Measurements from ENCODE around the gene CPNE7. TPM values are rescaled to one million over a fixed set of nuclear protein-coding genes. Genes with fewer than 3 reads are reported as not detected.

CPNE7 gene
- total RNA-seq, 1 experiment from 2014 or later = 40.4 TPM

DNA sequence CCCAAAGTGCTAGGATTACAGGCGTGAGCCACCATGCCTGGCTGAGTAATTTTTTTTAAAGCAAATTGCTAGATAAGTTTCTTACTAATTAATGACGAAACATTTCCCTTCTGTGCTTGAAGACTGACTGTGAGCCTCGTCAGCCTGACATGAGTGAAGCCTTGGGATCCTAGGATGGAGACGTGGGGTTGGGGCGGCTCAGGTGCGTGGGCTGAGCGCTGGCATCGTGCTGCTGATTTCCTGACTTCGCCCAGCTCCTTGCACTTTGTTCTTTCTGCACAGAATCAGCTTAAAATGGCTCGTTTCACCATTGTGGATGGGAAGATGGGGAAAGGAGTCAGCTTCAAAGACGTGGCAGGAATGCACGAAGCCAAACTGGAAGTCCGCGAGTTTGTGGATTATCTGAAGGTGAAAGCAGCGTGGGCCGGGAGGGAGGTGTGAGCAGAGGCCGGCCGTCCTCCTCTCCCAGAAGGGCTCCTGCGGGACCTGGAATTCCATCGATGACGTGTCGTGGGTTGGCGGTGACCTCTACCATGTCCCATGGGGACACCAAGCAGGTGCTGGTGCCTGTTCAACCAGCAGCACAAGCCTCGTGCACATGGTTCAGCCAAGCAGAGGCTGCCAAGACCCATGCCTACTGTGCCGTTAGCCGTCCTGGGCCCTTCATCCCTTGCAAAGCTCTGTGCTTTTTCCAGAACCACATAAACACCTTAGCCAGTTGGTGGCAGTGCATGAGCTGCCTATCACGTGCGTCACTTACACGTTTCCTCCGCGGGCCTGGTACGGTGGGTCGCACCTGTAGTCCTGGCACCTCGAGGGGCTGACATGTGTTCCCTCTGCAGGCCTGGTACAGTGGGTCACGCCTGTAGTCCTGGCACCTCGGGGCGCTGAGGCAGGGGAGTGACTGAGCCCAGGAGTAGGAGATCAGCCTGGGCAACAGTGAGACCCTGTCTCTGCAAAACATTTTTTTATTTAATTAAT, 44.9 kb upstream of the CPNE7 start:
- POLR2A ChIA-PET = interaction anchor here (0.5 kb wide), 1 partner anchor 41 kb away, joined by 4 read pairs; no protein-coding TSS in a partner anchor
- intact Hi-C loops (cut with micrococcal nuclease; ENCODE audit: unreplicated experiment) = no loop called here
- no TSS peak for BruUV-seq (replicated peaks)
- CTCF ChIA-PET = no interaction called here
- TF ChIP-seq, protein P1, sequence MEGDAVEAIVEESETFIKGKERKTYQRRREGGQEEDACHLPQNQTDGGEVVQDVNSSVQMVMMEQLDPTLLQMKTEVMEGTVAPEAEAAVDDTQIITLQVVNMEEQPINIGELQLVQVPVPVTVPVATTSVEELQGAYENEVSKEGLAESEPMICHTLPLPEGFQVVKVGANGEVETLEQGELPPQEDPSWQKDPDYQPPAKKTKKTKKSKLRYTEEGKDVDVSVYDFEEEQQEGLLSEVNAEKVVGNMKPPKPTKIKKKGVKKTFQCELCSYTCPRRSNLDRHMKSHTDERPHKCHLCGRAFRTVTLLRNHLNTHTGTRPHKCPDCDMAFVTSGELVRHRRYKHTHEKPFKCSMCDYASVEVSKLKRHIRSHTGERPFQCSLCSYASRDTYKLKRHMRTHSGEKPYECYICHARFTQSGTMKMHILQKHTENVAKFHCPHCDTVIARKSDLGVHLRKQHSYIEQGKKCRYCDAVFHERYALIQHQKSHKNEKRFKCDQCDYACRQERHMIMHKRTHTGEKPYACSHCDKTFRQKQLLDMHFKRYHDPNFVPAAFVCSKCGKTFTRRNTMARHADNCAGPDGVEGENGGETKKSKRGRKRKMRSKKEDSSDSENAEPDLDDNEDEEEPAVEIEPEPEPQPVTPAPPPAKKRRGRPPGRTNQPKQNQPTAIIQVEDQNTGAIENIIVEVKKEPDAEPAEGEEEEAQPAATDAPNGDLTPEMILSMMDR (IDR thresholded peaks at IDR 0.05; ENCODE audit: insufficient read depth in 1 of 2, low read depth in 1 of 2, low read length in 1 of 2, severe bottlenecking in 1 of 2, unreplicated experiment in 1 of 2) = no peak
- peaks cover 18% of the 10 kb centered on the region for H3K36me3 ChIP-seq (ENCODE audit: control insufficient read depth, insufficient read depth, low read length)
- H3K27ac Mint-ChIP-seq (ENCODE audit: unreplicated experiment) = no peak overlapping the region
- H3K4me3 ChIP-seq (ENCODE audit: low read depth, low read length) = no peak overlapping the region
- no peak overlapping the region for H3K4me3 Mint-ChIP-seq (ENCODE audit: unreplicated experiment)
- DNase-seq = no peak
- H3K9me3 ChIP-seq = no peaks in the 10 kb centered on the region
- no peaks in the 10 kb centered on the region for H3K4me1 Mint-ChIP-seq (ENCODE audit: low read depth, unreplicated experiment)
- peaks cover 97% of the 10 kb centered on the region for H3K36me3 Mint-ChIP-seq (ENCODE audit: insufficient read depth, unreplicated experiment)
- no peaks in the 10 kb centered on the region for H3K27me3 Mint-ChIP-seq (ENCODE audit: insufficient read depth, unreplicated experiment)
- no peaks in the 10 kb centered on the region for H3K27me3 ChIP-seq (replicated peaks; ENCODE audit: control insufficient read depth, insufficient read depth, low read length)
- no peaks in the 10 kb centered on the region for H3K9me3 Mint-ChIP-seq (ENCODE audit: unreplicated experiment)
- no peaks in the 10 kb centered on the region for H3K4me1 ChIP-seq

DNA sequence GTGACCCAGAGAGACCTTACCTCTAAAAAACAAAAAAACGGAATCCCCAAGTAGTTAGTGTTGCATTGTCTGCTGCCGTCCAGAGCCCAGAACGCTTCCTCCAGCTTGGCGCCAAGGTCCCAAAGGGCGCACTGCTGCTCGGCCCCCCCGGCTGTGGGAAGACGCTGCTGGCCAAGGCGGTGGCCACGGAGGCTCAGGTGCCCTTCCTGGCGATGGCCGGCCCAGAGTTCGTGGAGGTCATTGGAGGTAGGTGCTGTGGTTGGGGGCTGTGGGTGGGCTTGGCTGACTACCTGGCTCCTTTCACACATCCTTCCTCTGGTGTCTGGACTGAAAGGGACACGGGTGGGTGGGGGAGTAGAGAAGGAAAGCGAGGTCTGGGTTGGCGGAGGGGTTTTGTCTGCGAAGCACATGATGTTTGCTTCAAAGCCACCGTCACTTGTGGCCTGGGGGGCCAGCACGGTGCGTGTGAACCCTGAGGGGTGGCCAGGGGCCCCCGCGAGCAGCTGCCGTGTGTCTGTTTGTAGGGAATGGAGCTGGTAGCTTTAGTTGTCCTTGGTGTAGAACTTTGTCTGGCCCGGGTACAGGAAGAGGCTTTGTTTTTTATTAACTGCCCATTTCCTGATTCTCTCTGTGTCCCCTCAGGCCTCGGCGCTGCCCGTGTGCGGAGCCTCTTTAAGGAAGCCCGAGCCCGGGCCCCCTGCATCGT, 43.6 kb upstream of the CPNE7 start:
- Histone ChIP-seq H3K4me1 (no peaks in the 10 kb centered on the region), H3K36me3 (ENCODE audit: control insufficient read depth, insufficient read depth, low read length) (peaks cover 18% of the 10 kb centered on the region), H3K9me3 (no peaks in the 10 kb centered on the region), H3K4me3 (ENCODE audit: low read depth, low read length) (no peak overlapping the region), H3K27me3 (replicated peaks; ENCODE audit: control insufficient read depth, insufficient read depth, low read length) (no peaks in the 10 kb centered on the region)
- Mint-ChIP-seq H3K9me3 (ENCODE audit: unreplicated experiment) (no peaks in the 10 kb centered on the region), H3K4me1 (ENCODE audit: low read depth, unreplicated experiment) (no peaks in the 10 kb centered on the region), H3K4me3 (ENCODE audit: unreplicated experiment) (no peak overlapping the region), H3K27me3 (ENCODE audit: insufficient read depth, unreplicated experiment) (no peaks in the 10 kb centered on the region), H3K36me3 (ENCODE audit: insufficient read depth, unreplicated experiment) (peaks cover 93% of the 10 kb centered on the region), H3K27ac (ENCODE audit: unreplicated experiment) (no peak overlapping the region)
- CTCF ChIA-PET = no interaction called here
- no peak for DNase-seq
- intact Hi-C loops (cut with micrococcal nuclease; ENCODE audit: unreplicated experiment) = no loop called here
- no TSS peak for BruUV-seq (replicated peaks)
- POLR2A ChIA-PET = interaction anchor here (0.6 kb wide), 1 partner anchor 43 kb away, joined by 3 read pairs; no protein-coding TSS in a partner anchor
- TF ChIP-seq, protein P1 (IDR thresholded peaks at IDR 0.05; ENCODE audit: insufficient read depth in 1 of 2, low read depth in 1 of 2, low read length in 1 of 2, severe bottlenecking in 1 of 2, unreplicated experiment in 1 of 2) = no peak

DNA sequence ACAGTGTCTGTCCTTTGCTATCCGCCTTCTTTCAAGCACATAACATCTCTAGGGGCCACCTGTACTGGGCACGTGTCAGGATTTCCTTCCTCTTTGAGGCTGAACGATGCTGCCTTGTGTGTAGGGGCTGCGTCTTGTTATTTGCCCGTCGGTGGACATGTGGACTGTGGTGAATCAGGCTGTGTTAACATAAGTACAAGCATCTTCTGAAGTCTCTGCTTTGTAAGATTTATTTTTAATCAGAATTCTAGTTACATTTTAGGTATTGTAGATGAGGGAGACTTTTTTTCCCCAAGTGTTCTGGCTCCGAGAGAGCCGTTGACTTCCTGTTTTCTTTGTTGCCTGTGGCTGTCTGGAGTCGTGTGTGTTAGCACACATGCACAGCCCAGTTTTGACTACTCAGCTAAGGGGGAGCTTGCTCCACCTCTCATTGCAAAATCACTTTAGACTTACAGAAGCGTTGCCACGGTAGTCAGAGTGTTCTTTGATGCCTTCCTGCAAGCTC, 41.3 kb upstream of the CPNE7 start:
- no TSS peak for BruUV-seq (replicated peaks)
- Mint-ChIP-seq H3K36me3 (ENCODE audit: insufficient read depth, unreplicated experiment) (peaks cover 93% of the 10 kb centered on the region), H3K4me3 (ENCODE audit: unreplicated experiment) (no peak overlapping the region), H3K4me1 (ENCODE audit: low read depth, unreplicated experiment) (no peaks in the 10 kb centered on the region), H3K27ac (ENCODE audit: unreplicated experiment) (no peak overlapping the region), H3K9me3 (ENCODE audit: unreplicated experiment) (no peaks in the 10 kb centered on the region), H3K27me3 (ENCODE audit: insufficient read depth, unreplicated experiment) (no peaks in the 10 kb centered on the region)
- intact Hi-C loops (cut with micrococcal nuclease; ENCODE audit: unreplicated experiment) = no loop called here
- Histone ChIP-seq H3K4me3 (ENCODE audit: low read depth, low read length) (no peak overlapping the region), H3K9me3 (no peaks in the 10 kb centered on the region), H3K4me1 (no peaks in the 10 kb centered on the region), H3K36me3 (ENCODE audit: control insufficient read depth, insufficient read depth, low read length) (peaks cover 16% of the 10 kb centered on the region), H3K27me3 (replicated peaks; ENCODE audit: control insufficient read depth, insufficient read depth, low read length) (no peaks in the 10 kb centered on the region)
- ChIA-PET POLR2A (no interaction called here), CTCF (no interaction called here)
- TF ChIP-seq, protein P1 (IDR thresholded peaks at IDR 0.05; ENCODE audit: insufficient read depth in 1 of 2, low read depth in 1 of 2, low read length in 1 of 2, severe bottlenecking in 1 of 2, unreplicated experiment in 1 of 2) = no peak
- no peak for DNase-seq

Measured in Caco-2 (cell line).